HG02623 (cell line): ENCODE results near the gene MTMR10.

Experiments
- ATAC-seq: cut with Tn5 transposase; IDR thresholded peaks from one replicate; pipeline ENCODE4 v1.9.1; 2021; ENCODE audit warnings: moderate library complexity; ENCODE audit not compliant: unreplicated experiment

Gene MTMR10, protein sequence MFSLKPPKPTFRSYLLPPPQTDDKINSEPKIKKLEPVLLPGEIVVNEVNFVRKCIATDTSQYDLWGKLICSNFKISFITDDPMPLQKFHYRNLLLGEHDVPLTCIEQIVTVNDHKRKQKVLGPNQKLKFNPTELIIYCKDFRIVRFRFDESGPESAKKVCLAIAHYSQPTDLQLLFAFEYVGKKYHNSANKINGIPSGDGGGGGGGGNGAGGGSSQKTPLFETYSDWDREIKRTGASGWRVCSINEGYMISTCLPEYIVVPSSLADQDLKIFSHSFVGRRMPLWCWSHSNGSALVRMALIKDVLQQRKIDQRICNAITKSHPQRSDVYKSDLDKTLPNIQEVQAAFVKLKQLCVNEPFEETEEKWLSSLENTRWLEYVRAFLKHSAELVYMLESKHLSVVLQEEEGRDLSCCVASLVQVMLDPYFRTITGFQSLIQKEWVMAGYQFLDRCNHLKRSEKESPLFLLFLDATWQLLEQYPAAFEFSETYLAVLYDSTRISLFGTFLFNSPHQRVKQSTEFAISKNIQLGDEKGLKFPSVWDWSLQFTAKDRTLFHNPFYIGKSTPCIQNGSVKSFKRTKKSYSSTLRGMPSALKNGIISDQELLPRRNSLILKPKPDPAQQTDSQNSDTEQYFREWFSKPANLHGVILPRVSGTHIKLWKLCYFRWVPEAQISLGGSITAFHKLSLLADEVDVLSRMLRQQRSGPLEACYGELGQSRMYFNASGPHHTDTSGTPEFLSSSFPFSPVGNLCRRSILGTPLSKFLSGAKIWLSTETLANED

DNA sequence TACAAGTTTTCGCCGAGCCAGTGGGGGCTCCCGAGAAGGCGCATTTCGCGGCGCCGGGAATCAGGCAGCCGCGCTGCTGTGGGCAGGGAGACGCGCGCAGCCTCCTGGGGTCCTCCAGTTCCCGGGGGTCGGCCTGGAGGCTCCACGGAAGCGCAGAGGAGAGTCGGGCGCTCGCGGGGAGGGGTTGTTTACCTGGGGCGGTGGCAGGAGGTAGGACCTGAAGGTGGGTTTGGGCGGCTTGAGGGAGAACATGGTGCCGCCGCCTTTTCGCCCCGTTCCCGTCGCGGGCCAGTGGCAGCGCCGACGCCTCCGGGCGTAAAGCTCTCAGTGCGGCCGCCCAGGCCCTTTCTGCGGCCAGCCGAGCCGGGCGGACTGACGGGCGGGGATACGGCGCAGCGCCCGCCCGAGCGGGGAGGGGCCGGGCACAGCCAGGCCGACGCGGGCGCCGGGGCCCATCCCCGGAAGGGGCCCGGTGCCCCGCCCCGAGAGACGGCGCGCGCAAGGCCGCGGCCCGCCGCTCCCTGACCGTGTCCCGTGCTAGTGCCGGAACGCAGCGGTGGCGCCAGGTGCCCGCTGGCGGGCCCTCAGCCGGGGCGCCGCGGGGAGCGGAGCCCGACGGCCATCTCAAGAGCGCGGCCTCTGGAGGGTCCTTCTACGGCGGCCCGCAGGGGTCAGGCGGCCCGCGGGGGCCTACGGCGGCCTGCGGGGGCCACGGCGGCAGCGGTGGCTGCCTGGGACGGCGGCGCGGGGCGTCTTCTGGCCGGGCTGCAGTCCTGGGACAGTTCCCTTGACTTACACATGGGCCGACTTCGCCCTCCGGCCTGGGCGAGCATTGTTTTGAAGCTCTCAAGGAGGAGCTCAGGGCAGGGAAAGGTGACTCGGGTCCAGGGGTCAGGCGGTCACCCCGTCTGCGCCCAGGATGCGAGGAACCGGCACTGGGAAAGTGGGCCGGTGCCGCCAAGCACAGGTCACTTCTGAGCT is at the start of gene MTMR10:
MTMR10 (minus strand) TSS at position 374 of the 981 bp plus-strand sequence; CDS start at position 252, 122 bp downstream.
- ATAC-seq = peak; percentile 86

DNA sequence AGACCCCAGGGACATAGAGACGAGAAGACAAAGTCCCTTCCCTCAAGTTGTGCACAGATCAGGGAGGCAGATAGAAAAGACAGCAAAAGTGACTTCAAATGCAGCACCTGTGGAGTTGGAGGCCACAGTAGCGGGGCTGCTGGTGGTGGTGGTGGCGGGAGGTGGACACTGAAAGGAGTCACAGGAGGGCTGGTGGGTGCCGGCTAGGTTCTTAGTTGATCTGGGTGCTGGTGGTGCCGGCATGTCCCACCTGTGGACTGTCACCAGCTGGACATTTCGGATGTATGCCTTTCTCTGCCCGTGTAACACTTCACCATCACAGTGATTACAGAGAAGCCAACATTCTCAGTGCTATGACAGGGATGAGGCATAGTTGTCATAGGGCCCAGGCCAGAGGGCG is 49.2 kb upstream of the MTMR10 start:
- ATAC-seq = no peak

DNA sequence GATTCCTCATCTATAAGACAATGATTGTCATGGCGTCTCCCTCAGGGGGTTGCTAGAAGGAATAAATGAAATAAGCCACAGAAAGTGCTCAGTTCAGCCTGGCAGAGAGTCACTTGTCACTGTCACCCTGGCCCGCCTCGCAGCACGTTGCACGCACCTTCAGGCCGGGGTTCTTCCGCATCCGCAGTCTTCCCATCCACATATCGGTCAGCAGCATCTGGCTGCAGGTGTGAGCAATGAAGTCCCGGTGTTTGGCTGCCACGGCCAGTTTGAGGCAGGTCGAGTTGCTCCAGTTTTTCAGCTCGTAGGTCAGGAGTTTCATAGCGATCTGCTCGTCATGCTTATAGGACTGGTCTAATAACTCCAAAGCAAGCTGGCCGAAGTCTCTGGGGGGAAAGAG is 48.5 kb upstream of the MTMR10 start:
- no peak for ATAC-seq

DNA sequence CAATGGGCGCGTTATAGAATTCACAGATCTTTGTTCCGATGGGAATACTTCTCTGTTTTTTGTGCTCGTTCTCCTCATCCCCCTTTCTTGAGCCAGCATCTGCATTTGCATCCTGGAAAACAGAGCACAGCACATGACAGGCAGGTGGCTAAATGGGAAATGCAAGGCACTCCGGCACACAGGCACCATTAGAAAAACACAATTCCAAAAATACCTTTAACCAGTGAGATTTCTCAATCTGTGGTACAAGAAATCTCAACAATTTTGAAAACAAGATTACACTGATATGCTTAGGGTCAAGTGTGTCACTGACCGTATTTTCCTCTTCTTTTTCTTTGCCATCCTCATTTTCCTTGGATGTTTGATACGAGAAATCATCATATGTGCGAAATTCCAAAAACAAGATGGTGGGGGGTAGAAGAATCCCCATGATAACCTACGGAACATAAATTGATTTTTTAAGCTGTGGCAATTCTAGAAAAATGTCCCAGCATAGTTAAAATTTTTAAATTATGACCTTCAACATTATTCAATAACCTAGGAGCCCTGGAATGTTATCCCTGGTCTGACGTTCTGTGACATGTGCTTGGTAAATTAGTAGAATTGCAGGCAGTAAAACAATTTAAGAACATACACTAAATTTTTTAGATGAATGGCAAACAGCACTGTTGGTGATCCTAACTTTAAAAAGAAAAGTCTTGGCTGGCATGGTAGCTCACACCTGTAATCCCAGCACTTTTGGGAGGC is 46.5 kb upstream of the MTMR10 start:
- no peak for ATAC-seq

DNA sequence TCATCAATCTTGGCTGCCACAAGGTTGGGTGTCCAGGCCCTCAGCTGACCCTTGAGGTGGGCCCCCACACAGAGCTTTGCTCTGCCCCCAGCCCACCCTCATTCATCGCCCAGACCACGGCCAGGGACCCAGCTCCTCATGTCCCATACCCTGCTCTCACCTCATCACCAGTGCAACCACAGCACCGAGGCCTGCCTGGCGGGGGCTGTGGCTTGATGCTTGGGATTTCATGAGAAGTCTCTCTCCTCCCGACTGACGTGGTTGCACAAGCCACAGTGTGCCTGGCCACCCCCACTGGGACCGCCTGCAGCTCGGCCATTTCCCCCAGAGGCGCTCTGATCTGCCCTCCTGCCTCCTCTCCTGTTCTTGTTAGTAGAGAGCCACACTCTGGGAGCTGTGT is 45.4 kb upstream of the MTMR10 start:
- no peak for ATAC-seq

DNA sequence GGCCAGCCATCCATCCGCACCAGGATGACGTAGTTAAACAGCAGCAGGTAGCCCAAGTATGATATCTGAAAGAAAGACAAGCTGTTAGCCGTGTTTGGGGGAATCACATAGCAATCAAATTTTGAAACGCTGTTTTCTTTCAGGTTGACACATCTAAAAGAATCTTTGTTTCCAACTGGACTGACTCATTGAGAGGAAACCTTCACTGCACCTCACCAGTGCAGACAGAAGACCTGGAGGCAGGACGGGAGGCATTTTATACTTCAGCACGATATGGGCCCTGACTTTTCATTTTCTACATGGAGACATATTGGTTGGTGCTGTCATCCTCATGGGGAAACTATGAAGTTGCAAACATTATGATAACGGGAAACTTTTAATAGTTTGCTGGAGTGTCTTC is 44.2 kb upstream of the MTMR10 start:
- no peak for ATAC-seq

DNA sequence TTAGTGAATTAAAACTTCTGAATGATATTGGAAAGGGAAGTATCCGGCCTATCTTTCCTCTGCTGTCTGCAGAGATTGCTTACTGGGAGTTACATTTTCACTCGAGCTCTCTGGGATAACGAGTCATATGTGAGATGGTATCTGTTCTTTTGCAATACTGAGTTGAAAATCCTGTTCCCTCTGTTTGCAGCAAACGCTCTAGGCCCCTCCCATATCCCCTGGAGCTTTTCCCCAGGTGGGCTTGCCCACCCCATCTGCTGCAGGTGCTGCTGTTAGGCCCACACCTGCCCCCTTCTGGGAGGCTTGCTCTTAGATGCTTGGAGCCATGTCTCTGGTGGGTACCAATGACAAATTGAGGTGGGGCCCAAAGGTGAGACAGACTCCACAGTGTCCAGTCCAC is 42.7 kb upstream of the MTMR10 start:
- ATAC-seq = no peak

DNA sequence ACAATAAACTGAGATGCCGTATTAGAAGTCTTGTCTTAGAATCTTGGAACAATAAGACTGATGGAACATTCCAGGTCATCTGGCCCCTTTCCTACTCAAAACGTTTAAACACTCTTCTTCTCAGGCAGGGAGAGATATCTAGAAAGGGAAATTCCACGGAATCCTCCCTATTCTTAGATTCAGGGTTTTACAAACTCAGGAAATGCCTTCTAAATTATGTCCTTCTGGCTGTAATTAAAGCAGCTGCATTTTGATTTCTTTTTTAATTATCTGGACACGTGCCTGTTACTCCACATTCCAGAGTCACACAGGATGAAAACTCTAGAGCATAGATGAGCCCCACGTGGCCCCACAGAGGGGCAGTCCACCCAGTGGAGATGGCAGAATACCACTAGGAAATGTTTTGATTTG is 41.5 kb upstream of the MTMR10 start:
- ATAC-seq = no peak

DNA sequence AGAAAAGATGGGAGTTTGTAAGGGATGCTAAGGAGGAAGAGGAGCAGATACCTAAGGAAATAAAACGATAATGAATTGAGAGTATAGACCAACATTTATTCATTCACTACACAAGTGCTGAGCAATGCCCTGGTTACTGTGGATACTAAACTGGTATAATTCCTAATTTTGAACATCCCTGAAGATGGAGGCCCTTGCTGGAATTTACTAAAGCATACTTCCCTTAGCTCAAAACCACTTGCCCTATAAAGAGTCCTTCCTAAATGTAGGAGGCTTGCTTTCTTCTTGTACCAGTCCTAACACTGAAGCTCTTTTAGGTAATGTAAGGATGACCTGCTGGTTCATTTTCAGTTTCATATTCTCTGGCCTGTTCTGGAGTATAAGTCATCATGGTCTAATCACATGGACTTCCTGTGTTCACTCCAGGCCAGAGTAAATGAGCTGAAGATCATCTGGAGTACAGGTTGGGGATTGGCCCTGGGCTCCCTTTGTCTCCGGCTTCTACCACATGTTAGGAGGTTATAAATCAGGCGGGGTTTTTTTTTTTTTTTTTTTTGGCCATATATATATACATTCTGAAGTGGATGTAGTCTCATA is 40.1 kb upstream of the MTMR10 start:
- no peak for ATAC-seq

DNA sequence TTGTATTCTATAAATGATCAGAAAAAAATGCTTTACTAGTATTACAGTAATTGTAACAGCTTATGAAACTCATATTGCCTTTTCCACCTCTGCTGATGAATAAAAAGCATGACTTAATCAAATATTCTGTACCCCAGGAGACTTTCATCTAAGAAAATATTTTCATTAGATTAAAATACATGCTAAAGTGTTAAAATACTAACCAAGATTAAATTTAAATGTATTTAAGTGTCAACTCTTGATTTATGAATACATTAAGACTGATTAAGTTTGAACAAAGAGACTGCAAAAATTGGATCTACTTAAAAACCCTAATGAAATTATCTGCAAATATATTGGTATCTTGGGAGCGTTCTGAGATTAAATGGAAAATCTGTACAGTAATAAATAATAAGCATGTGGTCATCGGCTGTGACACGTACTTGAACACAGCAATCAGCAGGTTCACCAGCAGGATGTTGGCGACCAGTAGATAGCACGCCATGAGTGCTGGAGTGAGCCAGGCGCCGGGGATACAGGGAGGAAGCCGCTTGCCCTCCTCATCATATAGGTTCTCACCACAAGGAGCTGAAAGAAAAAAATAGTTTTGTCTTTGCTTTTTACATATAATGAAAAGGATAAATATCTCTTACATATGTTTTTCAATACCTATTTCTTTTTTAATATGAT is 36.6 kb upstream of the MTMR10 start:
- ATAC-seq = no peak

DNA sequence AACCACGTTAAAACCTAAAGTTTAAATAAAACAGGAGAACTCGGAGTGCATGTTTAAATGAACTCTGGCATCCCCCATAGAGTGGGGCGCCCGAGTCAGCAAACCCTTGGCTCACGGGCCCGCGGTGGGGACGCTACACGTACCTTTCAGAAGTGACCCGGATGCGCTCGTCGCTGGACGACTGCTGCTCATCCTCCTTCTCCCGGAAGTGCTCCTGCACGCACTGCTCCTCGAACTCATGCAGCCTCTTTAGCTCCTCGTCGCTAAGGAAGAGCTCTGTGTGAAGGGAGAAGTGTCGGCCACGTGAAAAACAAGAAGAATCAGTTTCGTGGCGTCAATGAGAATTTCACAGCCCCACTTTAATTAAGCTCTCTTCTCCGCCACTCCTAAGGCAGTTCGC is 34.6 kb upstream of the MTMR10 start:
- no peak for ATAC-seq

DNA sequence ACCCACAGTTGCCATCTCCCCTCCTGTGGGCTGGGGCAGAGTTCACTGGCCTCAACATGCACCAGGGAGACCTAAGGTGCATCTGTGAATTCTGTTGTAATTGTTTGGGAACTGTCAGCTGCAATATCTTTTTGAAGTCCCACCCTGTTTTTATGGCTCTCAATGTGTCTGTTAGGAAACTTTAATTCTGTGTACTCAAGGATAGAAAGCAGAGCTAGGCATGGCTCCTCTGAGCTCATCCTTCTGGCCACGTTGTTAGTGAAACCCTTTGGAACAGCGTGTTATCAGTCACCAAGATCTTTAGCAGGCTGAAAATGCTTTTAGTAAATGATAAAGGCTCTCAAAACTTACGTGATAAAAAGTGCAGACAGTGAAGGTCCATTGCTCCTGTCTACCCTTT is 33.6 kb upstream of the MTMR10 start:
- ATAC-seq = no peak

DNA sequence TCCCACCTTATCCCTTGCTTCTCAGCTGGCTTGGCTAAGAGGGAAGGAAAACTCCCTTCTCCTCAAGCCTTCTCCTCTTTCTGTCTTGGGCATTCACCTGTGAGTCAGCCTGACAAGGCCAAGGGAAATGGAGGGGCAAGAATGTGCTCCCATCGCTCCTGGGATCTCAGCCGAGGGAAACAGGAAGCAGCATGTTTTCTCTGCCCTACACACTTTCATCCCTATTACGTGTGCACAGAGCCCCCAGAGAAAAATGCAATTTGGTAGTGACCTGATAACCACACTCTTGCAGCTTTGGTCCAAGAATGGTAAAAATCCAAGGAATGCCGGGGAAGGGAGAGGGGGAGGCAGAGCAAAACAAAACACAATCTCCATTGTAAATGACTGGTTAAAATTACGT is 32.9 kb upstream of the MTMR10 start:
- ATAC-seq = no peak

DNA sequence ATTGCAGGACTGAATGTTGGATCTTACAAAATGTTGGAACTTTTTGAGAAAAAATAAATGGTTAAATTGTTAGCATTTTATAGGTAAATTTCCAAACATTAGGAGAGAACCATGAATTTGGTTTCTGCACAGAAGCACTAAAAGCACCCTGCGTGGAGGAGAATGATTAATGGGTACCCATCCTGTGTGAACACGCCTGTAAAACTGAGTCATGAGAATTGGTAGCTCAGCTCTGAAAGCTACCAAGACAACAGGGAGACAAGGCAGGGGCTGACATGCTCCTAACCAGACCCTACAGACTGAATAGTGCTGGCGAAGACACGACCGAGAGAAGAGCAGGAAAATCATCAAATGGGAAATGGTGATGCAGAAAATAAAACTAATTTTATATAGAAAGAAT is 32.4 kb upstream of the MTMR10 start:
- no peak for ATAC-seq

DNA sequence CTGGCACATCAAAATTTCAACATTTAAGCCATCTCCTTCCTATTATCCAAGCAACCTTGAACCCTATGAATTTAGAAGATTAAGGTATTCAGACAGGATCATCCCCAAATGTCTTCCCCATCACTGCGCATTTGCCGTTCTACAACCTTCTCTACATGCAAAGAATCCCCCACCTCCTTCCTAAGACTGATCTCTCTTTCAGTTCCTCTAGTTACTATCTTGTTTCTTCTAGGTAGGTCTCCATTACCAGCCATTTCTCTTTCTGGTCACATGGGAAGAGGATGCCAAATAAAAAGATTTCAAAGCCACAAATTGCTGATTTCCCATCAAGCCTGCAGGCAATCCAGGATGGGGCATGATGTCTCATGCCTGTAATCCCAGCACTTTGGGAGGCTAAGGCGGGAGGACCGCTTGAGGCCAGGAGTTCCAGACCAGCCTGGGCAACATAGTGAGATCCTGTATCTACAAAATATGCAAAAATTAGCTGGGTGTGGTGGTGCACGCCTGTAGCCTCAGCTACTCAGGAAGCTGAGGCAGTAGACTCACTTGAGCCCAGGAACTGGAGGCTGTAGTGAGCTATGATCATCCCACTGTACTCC is 29.7 kb upstream of the MTMR10 start:
- ATAC-seq = no peak

DNA sequence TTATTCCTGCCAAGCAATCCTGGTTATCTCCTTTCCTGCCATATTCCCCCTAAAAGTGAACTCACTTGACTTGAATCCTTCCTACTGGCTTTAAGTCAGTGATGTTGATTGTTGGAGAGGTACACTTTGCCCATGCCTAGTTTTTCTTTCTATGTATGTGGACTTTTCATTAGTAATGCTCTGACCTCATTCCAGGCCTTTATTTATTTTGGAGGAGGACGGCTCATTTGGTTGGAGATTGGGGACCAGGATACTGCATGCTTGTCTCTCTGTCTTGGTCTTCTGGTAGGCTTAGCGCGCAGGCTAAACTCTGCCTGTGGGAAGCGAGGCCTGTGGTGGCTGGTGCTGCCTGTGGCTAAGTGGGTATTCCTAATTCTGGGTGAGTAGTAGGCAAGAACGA is 29.1 kb upstream of the MTMR10 start:
- ATAC-seq = no peak

DNA sequence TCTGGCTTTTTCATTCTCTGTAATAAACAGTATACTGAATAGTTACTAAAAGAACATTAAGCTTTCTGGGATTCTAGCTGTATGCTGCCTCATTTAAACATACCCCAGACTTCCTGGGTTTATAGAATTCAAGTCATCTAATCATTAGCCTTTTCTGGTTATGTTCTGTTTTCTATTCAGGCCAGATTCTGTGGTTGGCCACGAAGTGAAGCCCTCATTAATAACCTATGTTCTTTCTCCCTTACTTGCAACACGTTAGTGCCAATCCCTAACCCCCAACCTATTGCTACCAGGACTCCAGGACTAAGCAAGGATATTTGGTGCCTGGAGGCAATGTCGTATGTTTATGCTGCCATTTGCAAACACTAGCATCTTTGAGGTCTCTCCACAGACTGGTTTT is 28.6 kb upstream of the MTMR10 start:
- no peak for ATAC-seq

DNA sequence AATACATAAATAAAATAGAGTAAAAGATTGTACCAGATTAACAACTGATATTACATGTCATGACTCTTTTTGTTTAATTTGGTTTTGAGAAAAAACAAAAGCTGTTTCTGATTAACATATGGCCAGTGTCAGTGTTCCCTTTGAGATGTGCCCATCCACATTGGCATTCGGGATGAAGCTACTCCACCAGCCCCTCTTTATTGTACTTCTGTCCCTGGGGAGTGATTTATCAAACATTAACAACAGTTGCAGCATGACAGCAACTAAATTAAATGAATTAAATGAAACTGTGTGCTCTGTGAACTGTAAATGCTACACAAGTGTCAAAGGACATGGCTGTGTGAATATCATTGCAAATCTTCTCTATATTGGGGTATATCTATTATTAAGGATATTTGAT is 25.9 kb upstream of the MTMR10 start:
- no peak for ATAC-seq

DNA sequence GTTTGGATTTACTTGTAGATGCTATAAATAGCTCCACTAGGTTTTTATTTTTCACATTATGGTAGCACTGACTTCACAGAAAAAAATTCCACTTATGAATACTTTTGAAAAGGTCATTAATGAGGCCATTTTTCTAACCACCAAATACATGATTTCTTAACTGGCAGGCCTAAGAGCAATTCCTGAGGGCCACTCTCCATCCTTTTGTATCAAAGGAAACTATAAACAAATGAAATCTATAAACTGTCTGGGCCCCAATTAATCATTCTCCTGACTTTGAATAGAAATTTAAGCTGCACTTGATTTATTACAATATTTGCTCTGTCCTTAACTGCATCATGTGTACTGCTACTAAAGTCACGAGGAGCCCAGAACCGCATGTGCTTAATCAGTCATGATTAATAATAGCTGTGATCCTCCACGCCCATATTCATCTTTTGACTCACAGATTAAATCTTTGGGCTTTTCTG is 25.1 kb upstream of the MTMR10 start:
- no peak for ATAC-seq
